GM10266 (cell line): ENCODE results near the gene FRMD1.

Source experiments
- DNase-seq: peaks from one replicate; pipeline ENCODE4 v3.0.0; 2012; ENCODE audit errors: extremely low spot score
- CTCF ChIP-seq: IDR thresholded peaks from 2 replicates; pipeline ENCODE4 v1.5.1; 2012; ENCODE audit warnings: mild to moderate bottlenecking, low read depth; ENCODE audit not compliant: control insufficient read depth, insufficient read depth; ENCODE audit errors: missing control alignments

Gene FRMD1

GRCh38 chr6:168078943-168079405 is at the start of gene FRMD1:
FRMD1 (minus strand) TSS chr6:168079212; CDS start chr6:168079094, 118 bp downstream.
- DNase-seq = no peak
- no peak for TF ChIP-seq CTCF

- DNase-seq = no peak
- TF ChIP-seq CTCF = no peak
Measured at GRCh38 chr6:168128006-168128630, 49.1 kb upstream of the FRMD1 start.

GRCh38 chr6:168127384-168127868 is 48.4 kb upstream of the FRMD1 start:
- TF ChIP-seq CTCF = no peak
- DNase-seq = no peak

GRCh38 chr6:168126566-168127383 is 47.8 kb upstream of the FRMD1 start:
- DNase-seq = no peak
- TF ChIP-seq CTCF = no peak

GRCh38 chr6:168125429-168126001 is 46.5 kb upstream of the FRMD1 start:
- no peak for DNase-seq
- TF ChIP-seq CTCF = no peak

GRCh38 chr6:168124921-168125320 is 45.9 kb upstream of the FRMD1 start:
- TF ChIP-seq CTCF = no peak
- DNase-seq = no peak
